B cell (primary cell): Measurements from ENCODE around the gene ANKFY1. TPM values are rescaled to one million over a fixed set of nuclear protein-coding genes. Genes with fewer than 3 reads are reported as not detected.

Experiments
- ATAC-seq: fragments of 200-7000 bp; cut with Tn5 transposase; one replicate; pipeline ENCODE4 v1.10.0; 2021; ENCODE audit warnings: low read depth, mild to moderate bottlenecking, moderate number of reproducible peaks, moderate library complexity
- CTCF ChIA-PET: fragments of 350-600 bp; sonication (Branson Sonifier 250); formaldehyde crosslinking; loops from one replicate; lab custom pipeline; 2021; ENCODE audit warnings: antibody characterized with exemption, inconsistent platforms; lab: Charles Lee
- POLR2A ChIA-PET: fragments of 350-600 bp; sonication (Branson Sonifier 250); formaldehyde crosslinking; loops from one replicate; lab custom pipeline; 2021; ENCODE audit warnings: antibody characterized with exemption; lab: Charles Lee
- DNase-seq: peaks from one replicate; pipeline ENCODE4 v3.0.0; 2013
- H2AFZ ChIP-seq: 2 replicates; pipeline ENCODE4 v1.6.1; 2012; ENCODE audit warnings: mild to moderate bottlenecking, low read depth, low read length; ENCODE audit not compliant: insufficient read depth, poor library complexity, severe bottlenecking
- H3K27ac ChIP-seq, 2 donors: 1 replicate in 1 of 2; 2 replicates in 1 of 2; pipeline ENCODE4 v1.5.1; 2012 to 2013; ENCODE audit warnings: low read length in 2 of 2, mild to moderate bottlenecking in 2 of 2, moderate library complexity in 1 of 2
- H3K27me3 ChIP-seq, 4 experiments: fragments of 200-600 bp in 1 of 4; sonication (generic) in 1 of 4; replicated peaks in 1 of 4; 1 replicate in 2 of 4; 2 replicates in 2 of 4; pipeline versions ENCODE4 v1.6.1 to v1.7.0; 2013 to 2016; ENCODE audit warnings: low read length in 3 of 4, mild to moderate bottlenecking in 2 of 4, mixed read lengths in 1 of 4, moderate library complexity in 1 of 4; ENCODE audit not compliant: insufficient read depth in 4 of 4, control insufficient read depth in 3 of 4; ENCODE audit errors: control extremely low read depth in 1 of 4
- H3K36me3 ChIP-seq, 2 experiments: replicated peaks in 1 of 2; 1 replicate in 1 of 2; 2 replicates in 1 of 2; pipeline versions ENCODE4 v1.6.1 to v1.7.1; 2013; ENCODE audit warnings: low read length in 1 of 2; ENCODE audit not compliant: insufficient read depth in 2 of 2, control insufficient read depth in 1 of 2; ENCODE audit errors: control extremely low read depth in 1 of 2, extremely low read depth in 1 of 2
- H3K4me1 ChIP-seq, 2 donors: fragments of 200-600 bp in 1 of 2; sonication (generic) in 1 of 2; 1 replicate in 1 of 2; 2 replicates in 1 of 2; pipeline versions ENCODE4 v1.5.1 to v1.6.1; 2013 to 2017; ENCODE audit warnings: low read length in 2 of 2; ENCODE audit not compliant: control insufficient read depth in 2 of 2, insufficient read depth in 2 of 2
- H3K4me2 ChIP-seq: replicated peaks from 2 replicates; pipeline ENCODE3; 2012; ENCODE audit warnings: mild to moderate bottlenecking, low read depth, low read length; ENCODE audit not compliant: poor library complexity, severe bottlenecking
- H3K4me3 ChIP-seq, 5 experiments: fragments of 200-600 bp in 1 of 5; sonication (generic) in 1 of 5; 1 replicate in 3 of 5; 2 replicates in 2 of 5; pipeline versions ENCODE4 v1.5.1 to v1.7.0; 2011 to 2016; ENCODE audit warnings: low read length in 4 of 5, mild to moderate bottlenecking in 4 of 5, low read depth in 2 of 5, control low read depth in 1 of 5, moderate library complexity in 1 of 5; ENCODE audit not compliant: insufficient read depth in 1 of 5; ENCODE audit errors: control extremely low read depth in 1 of 5, extremely low read depth in 1 of 5
- H3K79me2 ChIP-seq: fragments of 200-600 bp; sonication (generic); one replicate; pipeline ENCODE4 v1.6.0; 2016; ENCODE audit warnings: low read length; ENCODE audit not compliant: control insufficient read depth, insufficient read depth
- H3K9ac ChIP-seq: fragments of 200-600 bp; sonication (generic); 2 replicates; pipeline ENCODE4 v1.6.1; 2017; ENCODE audit warnings: mild to moderate bottlenecking, low read length, moderate library complexity
- H3K9me3 ChIP-seq, 3 donors: one replicate each; pipeline versions ENCODE4 v1.6.1 to v1.7.1; 2013; ENCODE audit warnings: low read length in 2 of 3; ENCODE audit not compliant: control insufficient read depth in 2 of 3, insufficient read depth in 1 of 3; ENCODE audit errors: control extremely low read depth in 1 of 3
- H4K20me1 ChIP-seq: 2 replicates; pipeline ENCODE4 v1.6.0; 2012; ENCODE audit warnings: mild to moderate bottlenecking, low read length; ENCODE audit not compliant: insufficient read depth, control insufficient read depth, poor library complexity, severe bottlenecking
- H3K27ac Mint-ChIP-seq: one replicate; pipeline ENCODE4 v1.8.0; 2021; ENCODE audit warnings: mixed read lengths
- H3K27me3 Mint-ChIP-seq: one replicate; pipeline ENCODE4 v1.8.0; 2021; ENCODE audit warnings: mixed read lengths
- H3K4me1 Mint-ChIP-seq: one replicate; pipeline ENCODE4 v1.8.0; 2021; ENCODE audit warnings: mixed read lengths
- H3K4me3 Mint-ChIP-seq: one replicate; pipeline ENCODE4 v1.8.0; 2021; ENCODE audit warnings: mixed read lengths
- H3K9me3 Mint-ChIP-seq: one replicate; pipeline ENCODE4 v1.8.0; 2022; ENCODE audit warnings: mixed read lengths; ENCODE audit not compliant: insufficient read depth
- CTCF ChIP-seq: fragments of 200-600 bp; IDR thresholded peaks from one replicate; pipeline ENCODE4 v1.8.0; 2022; ENCODE audit warnings: antibody characterized with exemption, mild to moderate bottlenecking
- EZH2 ChIP-seq: IDR thresholded peaks from 2 replicates; pipeline ENCODE4 v1.6.1; 2012; ENCODE audit warnings: borderline replicate concordance, low read depth, mild to moderate bottlenecking, moderate library complexity, low read length; ENCODE audit not compliant: insufficient read depth, poor library complexity, severe bottlenecking
- whole genome bisulfite sequencing: methylation state at CpG from one replicate; pipeline ENCODE4 v1.1.5; 2013; ENCODE audit warnings: missing lambda C conversion rate; ENCODE audit not compliant: insufficient coverage; 5-methylcytosine and 5-hydroxymethylcytosine counted together
- intact Hi-C: fragments of 100-400 bp; cut with micrococcal nuclease; formaldehyde crosslinking; loops from one replicate; pipeline ENCODE4 v1.10.0; 2022
- polyA plus RNA-seq: library from polyadenylated mRNA; depleted of rRNA; stranded (reverse); fragments of >200 nt; gene quantifications from 2 replicates; pipeline ENCODE4 v1.2.3, GENCODE V29; 2012
- total RNA-seq, 2 donors: library from RNA; stranded (reverse); fragments of 120-200 nt in 1 of 2; gene quantifications; 1 replicate in 1 of 2; 2 replicates in 1 of 2; pipeline versions ENCODE4 v1.2.3 to v1.2.4, GENCODE V29; 2013 to 2022

The ANKFY1 gene
- total and polyA plus RNA-seq, 2 donors (not counting 1 experiment from before 2014, with no cell fraction given), result 23.1 to 63.9 TPM

GRCh38 chr17:4209611-4210010, 54.2 kb downstream of the ANKFY1 start:
- Histone ChIP-seq H3K4me3 (no peak overlapping the region), H3K9me3 (no peaks in the 10 kb centered on the region), H3K27me3 (no peaks in the 10 kb centered on the region), H4K20me1 (peaks cover 31% of the 10 kb centered on the region), H3K9ac (no peak overlapping the region), H3K4me1 (peaks cover 5 to 6% of the 10 kb centered on the region in 2 donors), H3K4me2 (no peak overlapping the region), H3K36me3 (peaks cover 11 to 57% of the 10 kb centered on the region in 2 experiments), H3K27ac (no peak overlapping the region), H2AFZ (no peak overlapping the region), H3K79me2 (peaks cover 32% of the 10 kb centered on the region)
- ATAC-seq (no peak), DNase-seq (no peak)
- Mint-ChIP-seq H3K27me3 (no peaks in the 10 kb centered on the region), H3K9me3 (no peaks in the 10 kb centered on the region), H3K27ac (no peak overlapping the region), H3K4me3 (no peak overlapping the region), H3K4me1 (peaks cover 4% of the 10 kb centered on the region)
- POLR2A ChIA-PET, result no interaction called here
- CTCF ChIA-PET, result interaction anchor here (0.6 to 1.7 kb wide), 4 partner anchors 10 to 620 kb away, joined by 3 to 9 read pairs (median 3); no protein-coding TSS in a partner anchor
- intact Hi-C loops, result loop anchor here (10.0 kb wide), 1 partner anchor 355 kb away; the partner anchor contains the start of gene GGT6
- TF ChIP-seq CTCF, result no peak
- 98% methylated on average over 4 of the region's 7 CpGs for WGBS

GRCh38 chr17:4208238-4208637, 55.5 kb downstream of the ANKFY1 start:
- ATAC-seq (no peak), DNase-seq (no peak)
- H3K79me2 ChIP-seq, result peaks cover 25% of the 10 kb centered on the region
- Mint-ChIP-seq H3K27ac (no peak overlapping the region), H3K9me3 (no peaks in the 10 kb centered on the region), H3K4me1 (peaks cover 4% of the 10 kb centered on the region), H3K4me3 (no peak overlapping the region), H3K27me3 (no peaks in the 10 kb centered on the region)
- no peak overlapping the region for H2AFZ ChIP-seq
- TF ChIP-seq EZH2, result no peak
- TF ChIP-seq CTCF, result no peak
- no peak overlapping the region for H3K27ac ChIP-seq
- 100% methylated on average over 4 of the region's 4 CpGs for WGBS
- H3K9me3 ChIP-seq, result no peaks in the 10 kb centered on the region
- H3K4me3 ChIP-seq, result no peak overlapping the region
- CTCF ChIA-PET, result no interaction called here
- POLR2A ChIA-PET, result no interaction called here
- no peak overlapping the region for H3K4me2 ChIP-seq
- H4K20me1 ChIP-seq, result peaks cover 31% of the 10 kb centered on the region
- H3K36me3 ChIP-seq, result peaks cover 11 to 64% of the 10 kb centered on the region in 2 experiments
- intact Hi-C loops, result no loop called here
- H3K9ac ChIP-seq, result no peak overlapping the region
- no peaks in the 10 kb centered on the region for H3K27me3 ChIP-seq
- H3K4me1 ChIP-seq, result peaks cover 5 to 6% of the 10 kb centered on the region in 2 donors
